Calu3 (cell line): ENCODE results near the gene ANO8. TPM values are rescaled to one million over a fixed set of nuclear protein-coding genes. Genes with fewer than 3 reads are reported as not detected.
"Not testable (repeated sequence)": the region's sequence is repeated elsewhere in the genome, so short reads cannot be mapped to it uniquely, and the experiment has no call there.

ENCODE experiments used
- BruUV-seq: library from RNA; stranded (reverse); fragments of 400-500 nt; replicated peaks from 2 replicates; lab custom pipeline; 2021; lab: Mats Ljungman, UMichigan
- CTCF ChIA-PET: fragments of 300-600 bp; sonication (Branson Sonifier 250); formaldehyde crosslinking; loops from one replicate; lab custom pipeline; 2022; ENCODE audit warnings: antibody characterized with exemption; lab: Charles Lee
- DNase-seq: peaks from one replicate; pipeline ENCODE4 v3.0.0; 2022
- H3K27ac Mint-ChIP-seq: one replicate; pipeline ENCODE4 v1.8.0; 2022; ENCODE audit warnings: mixed read lengths; ENCODE audit not compliant: unreplicated experiment
- H3K27me3 Mint-ChIP-seq: one replicate; pipeline ENCODE4 v1.8.0; 2022; ENCODE audit warnings: mixed read lengths; ENCODE audit not compliant: unreplicated experiment
- H3K36me3 Mint-ChIP-seq: one replicate; pipeline ENCODE4 v1.8.0; 2022; ENCODE audit warnings: mild to moderate bottlenecking, moderate library complexity, mixed read lengths; ENCODE audit not compliant: insufficient read depth, unreplicated experiment
- H3K4me1 Mint-ChIP-seq: one replicate; pipeline ENCODE4 v1.8.0; 2022; ENCODE audit warnings: mild to moderate bottlenecking, low read depth, mixed read lengths; ENCODE audit not compliant: unreplicated experiment
- H3K4me3 Mint-ChIP-seq: one replicate; pipeline ENCODE4 v1.8.0; 2022; ENCODE audit warnings: mild to moderate bottlenecking, low read depth, moderate library complexity, mixed read lengths; ENCODE audit not compliant: unreplicated experiment
- H3K9me3 Mint-ChIP-seq: one replicate; pipeline ENCODE4 v1.8.0; 2022; ENCODE audit warnings: low read depth, mixed read lengths; ENCODE audit not compliant: unreplicated experiment
- CTCF ChIP-seq: fragments of 200-600 bp; IDR thresholded peaks from one replicate; pipeline ENCODE4 v1.8.0; 2022; ENCODE audit warnings: antibody characterized with exemption; ENCODE audit not compliant: unreplicated experiment
- intact Hi-C: fragments of 100-400 bp; cut with micrococcal nuclease; formaldehyde crosslinking; loops from one replicate; pipeline ENCODE4 v1.10.0; 2022; ENCODE audit not compliant: unreplicated experiment
- total RNA-seq: library from RNA; stranded (reverse); gene quantifications from 2 replicates; pipeline ENCODE4 v1.2.3, GENCODE V29; 2022

ANO8 gene
- total RNA-seq, 1 experiment from 2014 or later = 10.5 TPM

DNA sequence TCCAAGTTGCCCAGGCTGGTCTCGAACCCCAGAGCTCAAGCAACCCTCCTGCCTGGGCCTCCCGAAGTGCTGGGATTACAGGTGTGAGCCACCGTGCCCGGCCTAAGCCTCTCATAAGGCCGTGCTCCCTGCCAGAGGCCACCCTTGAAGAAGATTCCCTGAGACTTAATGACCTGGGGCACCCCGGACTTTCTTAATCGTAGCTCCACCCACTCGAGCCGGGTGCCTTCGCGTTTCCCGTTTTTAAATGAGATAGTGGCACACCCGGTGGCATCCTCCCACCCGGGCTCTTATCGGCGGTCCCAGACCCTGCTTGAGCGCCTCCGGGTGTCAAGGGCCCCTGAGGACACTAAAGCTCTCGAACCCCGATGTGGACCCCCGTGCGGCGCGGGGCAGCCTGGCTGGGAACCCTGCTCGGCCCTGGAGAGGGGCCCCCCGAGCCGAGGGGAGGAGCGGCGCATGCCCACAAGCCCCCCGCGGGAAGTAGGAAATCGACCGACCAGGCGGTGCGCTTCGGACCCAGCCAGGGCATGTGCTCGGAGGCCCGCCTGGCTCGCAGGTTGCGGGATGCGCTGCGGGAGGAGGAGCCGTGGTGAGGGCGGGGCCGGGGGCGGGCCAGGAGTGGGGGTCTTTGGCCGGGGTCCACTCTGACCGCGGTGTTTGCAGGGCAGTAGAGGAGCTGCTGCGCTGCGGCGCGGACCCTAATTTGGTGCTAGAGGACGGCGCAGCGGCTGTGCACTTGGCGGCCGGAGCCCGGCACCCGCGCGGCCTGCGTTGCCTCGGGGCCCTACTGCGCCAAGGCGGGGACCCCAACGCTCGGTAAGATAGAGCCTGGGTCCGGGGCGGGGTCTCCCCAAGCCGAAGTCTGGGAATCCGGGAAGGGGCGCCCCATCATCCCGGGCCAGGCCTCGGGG is 53.0 kb downstream of the ANO8 start, which contains the start of gene ANKLE1:
TSS of gene ANKLE1 (plus strand) at position 511 of the 914 bp plus-strand sequence. CDS start at position 531, 20 bp downstream.
- Mint-ChIP-seq H3K4me1 (no peaks in the 10 kb centered on the region), H3K4me3 (peak within 1 kb of the TSS; percentile 44), H3K9me3 (no peaks in the 10 kb centered on the region), H3K27me3 (no peaks in the 10 kb centered on the region), H3K36me3 (peaks cover 10% of the 10 kb centered on the region), H3K27ac (no peak within 1 kb of the TSS)
- TF ChIP-seq CTCF = no peak
- BruUV-seq = no TSS peak
- intact Hi-C loops = loop anchor here (5.0 to 10.0 kb wide), 2 partner anchors 74 to 217 kb away; no protein-coding TSS in a partner anchor
- CTCF ChIA-PET = interaction anchor here (1.0 kb wide), 1 partner anchor 21 kb away, joined by 3 read pairs; the partner anchor contains the start of gene ABHD8
- no peak for DNase-seq

DNA sequence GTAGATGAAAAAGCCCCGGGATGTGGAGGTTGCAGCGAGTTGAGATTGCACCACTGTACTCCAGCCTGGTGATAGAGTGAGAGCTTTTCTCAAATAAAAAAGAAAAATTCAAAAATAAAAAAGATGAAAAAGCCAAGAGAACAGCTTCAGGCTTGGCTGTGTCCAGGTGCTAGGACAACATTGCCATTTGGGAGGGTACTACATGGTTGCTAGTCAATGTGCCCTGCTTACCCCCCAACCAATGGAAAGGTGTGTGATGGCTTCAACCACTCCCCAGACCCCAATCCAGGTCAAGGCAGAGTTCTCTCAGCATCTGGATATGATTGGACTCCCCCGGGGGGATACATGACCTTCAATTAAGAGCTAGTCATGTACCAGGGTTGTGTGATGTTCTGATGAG is 55.2 kb downstream of the ANO8 start:
- Mint-ChIP-seq H3K27me3 (no peaks in the 10 kb centered on the region), H3K36me3 (peaks cover 10% of the 10 kb centered on the region), H3K27ac (no peak overlapping the region), H3K4me3 (no peak overlapping the region), H3K9me3 (no peaks in the 10 kb centered on the region), H3K4me1 (no peaks in the 10 kb centered on the region)
- TF ChIP-seq CTCF = no peak
- BruUV-seq = no TSS peak
- intact Hi-C loops = no loop called here
- CTCF ChIA-PET = interaction anchor here (0.5 kb wide), 1 partner anchor 633 kb away, joined by 4 read pairs; no protein-coding TSS in a partner anchor
- DNase-seq = no peak

GRCh38 chr19:17275441-17276175 is 59.0 kb downstream of the ANO8 start:
- no peak for TF ChIP-seq CTCF
- no peak for DNase-seq
- H3K4me3 Mint-ChIP-seq = no peak overlapping the region
- no peak overlapping the region for H3K27ac Mint-ChIP-seq
- BruUV-seq = no TSS peak
- CTCF ChIA-PET = interaction anchor here (0.6 kb wide), 1 partner anchor 1973 kb away, joined by 8 read pairs; no protein-coding TSS in a partner anchor
- intact Hi-C loops = no loop called here
- no peaks in the 10 kb centered on the region for H3K4me1 Mint-ChIP-seq
- no peaks in the 10 kb centered on the region for H3K9me3 Mint-ChIP-seq
- H3K27me3 Mint-ChIP-seq = no peaks in the 10 kb centered on the region
- peaks cover 17% of the 10 kb centered on the region for H3K36me3 Mint-ChIP-seq

DNA sequence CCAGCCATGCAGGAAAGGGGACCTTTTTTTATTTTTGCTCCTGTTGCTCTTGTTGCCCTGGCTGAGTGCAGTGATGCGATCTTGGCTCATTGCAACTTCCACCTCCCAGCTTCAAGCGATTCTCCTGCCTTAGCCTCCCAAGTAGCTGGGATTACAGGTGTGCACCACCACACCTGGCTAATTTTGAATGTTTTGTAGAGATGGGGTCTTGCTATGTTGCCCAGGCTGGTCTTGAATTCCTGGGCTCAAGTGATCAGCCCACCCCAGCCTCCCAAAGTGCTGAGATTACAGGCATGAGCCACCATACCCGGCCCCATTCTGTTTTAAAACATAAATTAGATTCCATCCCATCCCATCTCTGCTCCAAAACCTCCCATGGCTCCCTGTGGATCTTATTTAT is 59.8 kb downstream of the ANO8 start:
- peaks cover 25% of the 10 kb centered on the region for H3K36me3 Mint-ChIP-seq
- H3K4me1 Mint-ChIP-seq, H3K27ac Mint-ChIP-seq, H3K9me3 Mint-ChIP-seq, H3K4me3 Mint-ChIP-seq, intact Hi-C loops, DNase-seq, BruUV-seq, CTCF ChIA-PET, H3K27me3 Mint-ChIP-seq: not testable (repeated sequence)

Other genes starting within 250 kb of the ANO8 start
- gene USE1, start 119.5 kb downstream of the ANO8 start, total RNA-seq = 10.7 and 11.8 TPM in 2 replicates
- 12.1 and 12.2 TPM in 2 replicates for gene OCEL1, start 108.6 kb downstream of the ANO8 start, total RNA-seq
- gene NR2F6, start 88.9 kb downstream of the ANO8 start, total RNA-seq = 33.5 and 34.6 TPM in 2 replicates
- 0.10 and 0.26 TPM in 2 replicates for gene USHBP1, start 70.1 kb downstream of the ANO8 start, total RNA-seq
- 72.9 and 75.2 TPM in 2 replicates for gene BABAM1, start 67.4 kb downstream of the ANO8 start, total RNA-seq
- gene ANKLE1, start 53.0 kb downstream of the ANO8 start, total RNA-seq = 0.32 and 0.66 TPM in 2 replicates
- 6.0 and 6.2 TPM in 2 replicates for gene ABHD8, start 31.4 kb downstream of the ANO8 start, total RNA-seq
- 37.9 and 38.4 TPM in 2 replicates for gene MRPL34, start 29.0 kb downstream of the ANO8 start, total RNA-seq
- gene DDA1, start 25.3 kb downstream of the ANO8 start, total RNA-seq = 50.8 and 54.9 TPM in 2 replicates
- 30.6 and 40.9 TPM in 2 replicates for gene GTPBP3, start 2.7 kb upstream of the ANO8 start, total RNA-seq
- gene PLVAP, start 42.5 kb upstream of the ANO8 start, total RNA-seq = not detected in 2 replicates
- not detected in 2 replicates for gene CCDC194, start 59.3 kb upstream of the ANO8 start, total RNA-seq
- 0.94 and 10.4 TPM in 2 replicates for gene BST2, start 70.8 kb upstream of the ANO8 start, total RNA-seq
- gene MVB12A, start 85.2 kb upstream of the ANO8 start, total RNA-seq = 35.6 and 41.1 TPM in 2 replicates
- 0.32 and 0.59 TPM in 2 replicates for gene TMEM221, start 113.8 kb upstream of the ANO8 start, total RNA-seq
- not detected in 2 replicates for gene NXNL1, start 126.1 kb upstream of the ANO8 start, total RNA-seq
- gene SLC27A1, start 135.7 kb upstream of the ANO8 start, total RNA-seq = 42.5 and 47.3 TPM in 2 replicates
- 75.5 and 78.1 TPM in 2 replicates for gene PGLS, start 176.8 kb upstream of the ANO8 start, total RNA-seq
- gene COLGALT1, start 220.8 kb upstream of the ANO8 start, total RNA-seq = 69.8 and 79.1 TPM in 2 replicates